NT2/D1 (cell line): Measurements from ENCODE around the gene RAI1.

ENCODE experiments used
- SUZ12 ChIP-seq: IDR thresholded peaks from 2 replicates; pipeline ENCODE4 v1.6.1; 2011; ENCODE audit not compliant: insufficient read length, insufficient read depth; ENCODE audit errors: extremely low read depth
- YY1 ChIP-seq: IDR thresholded peaks from 2 replicates; pipeline ENCODE4 v1.6.1; 2011; ENCODE audit not compliant: insufficient read length, insufficient read depth
- ZNF274 ChIP-seq: IDR thresholded peaks from 2 replicates; pipeline ENCODE4 v1.6.1; 2011; ENCODE audit warnings: mild to moderate bottlenecking, low read depth, low read length

- TF ChIP-seq YY1, result no peak
- no peak for TF ChIP-seq SUZ12
- no peak for TF ChIP-seq ZNF274
Observed at GRCh38 chr17:17661134-17661533, 20.1 kb upstream of the RAI1 start.
